Naive thymus-derived CD4-positive, alpha-beta T cell (primary cell): ENCODE data around the gene TMEM63C. TPM values are rescaled to one million over a fixed set of nuclear protein-coding genes. Genes with fewer than 3 reads are reported as not detected.

ENCODE experiments used
- ATAC-seq: fragments of 150-1000 bp; cut with Tn5 transposase; 2 replicates; pipeline ENCODE4 v1.10.0; 2021; ENCODE audit warnings: mild to moderate bottlenecking, moderate library complexity
- CTCF ChIA-PET: fragments of 350-600 bp; sonication (Branson Sonifier 250); formaldehyde crosslinking; loops from one replicate; lab custom pipeline; 2021; ENCODE audit warnings: antibody characterized with exemption; lab: Charles Lee
- POLR2A ChIA-PET: fragments of 350-600 bp; sonication (Branson Sonifier 250); formaldehyde crosslinking; loops from one replicate; lab custom pipeline; 2021; ENCODE audit warnings: antibody characterized with exemption, inconsistent platforms; lab: Charles Lee
- DNase-seq, 9 donors: peaks; one replicate each; pipeline versions ENCODE4 v3.0.0 to v3.0.0-alpha.2; 2020 to 2022; ENCODE audit warnings: mixed read lengths in 1 of 9
- H3K27ac ChIP-seq: one replicate; pipeline ENCODE4 v1.7.0; 2013; ENCODE audit warnings: mild to moderate bottlenecking, low read depth, low read length, moderate library complexity
- H3K27me3 ChIP-seq, 2 donors: one replicate each; pipeline ENCODE4 v1.7.0; 2013; ENCODE audit warnings: low read length in 2 of 2, mild to moderate bottlenecking in 2 of 2, moderate library complexity in 2 of 2; ENCODE audit not compliant: control insufficient read depth in 2 of 2, insufficient read depth in 2 of 2
- H3K36me3 ChIP-seq, 3 experiments: 1 replicate in 2 of 3; 2 replicates in 1 of 3; pipeline ENCODE4 v1.7.0; 2013; ENCODE audit warnings: low read length in 3 of 3, mild to moderate bottlenecking in 3 of 3, moderate library complexity in 1 of 3; ENCODE audit not compliant: insufficient read depth in 3 of 3, control insufficient read depth in 2 of 3
- H3K4me1 ChIP-seq, 2 donors: one replicate each; pipeline ENCODE4 v1.7.0; 2013; ENCODE audit warnings: low read length in 2 of 2, mild to moderate bottlenecking in 2 of 2, moderate library complexity in 1 of 2; ENCODE audit not compliant: control insufficient read depth in 2 of 2, insufficient read depth in 2 of 2
- H3K4me3 ChIP-seq: 2 replicates; pipeline ENCODE4 v1.7.0; 2013; ENCODE audit warnings: mild to moderate bottlenecking, low read length
- H3K9me3 ChIP-seq, 3 experiments: 1 replicate in 2 of 3; 2 replicates in 1 of 3; pipeline ENCODE4 v1.7.0; 2013; ENCODE audit warnings: low read length in 3 of 3; ENCODE audit not compliant: control insufficient read depth in 2 of 3
- H3K27ac Mint-ChIP-seq, 9 donors: one replicate each; pipeline ENCODE4 v1.8.0; 2020 to 2022; ENCODE audit warnings: mixed read lengths in 9 of 9, mild to moderate bottlenecking in 8 of 9, moderate library complexity in 5 of 9, inconsistent platforms in 2 of 9
- H3K27me3 Mint-ChIP-seq, 5 donors: one replicate each; pipeline ENCODE4 v1.8.0; 2021 to 2022; ENCODE audit warnings: mixed read lengths in 5 of 5, mild to moderate bottlenecking in 1 of 5
- H3K36me3 Mint-ChIP-seq, 5 donors: one replicate each; pipeline ENCODE4 v1.8.0; 2020 to 2022; ENCODE audit warnings: mixed read lengths in 5 of 5, mild to moderate bottlenecking in 3 of 5, inconsistent platforms in 1 of 5
- H3K4me1 Mint-ChIP-seq, 7 donors: one replicate each; pipeline ENCODE4 v1.8.0; 2020 to 2022; ENCODE audit warnings: mixed read lengths in 7 of 7, mild to moderate bottlenecking in 3 of 7, inconsistent platforms in 1 of 7
- H3K4me3 Mint-ChIP-seq, 10 donors: one replicate each; pipeline ENCODE4 v1.8.0; 2020 to 2022; ENCODE audit warnings: mild to moderate bottlenecking in 10 of 10, mixed read lengths in 10 of 10, moderate library complexity in 6 of 10, inconsistent platforms in 2 of 10
- H3K9me3 Mint-ChIP-seq, 11 donors: one replicate each; pipeline ENCODE4 v1.8.0; 2020 to 2022; ENCODE audit warnings: mixed read lengths in 11 of 11, mild to moderate bottlenecking in 4 of 11, inconsistent platforms in 1 of 11, moderate library complexity in 1 of 11
- intact Hi-C, 2 donors: fragments of 100-400 bp; cut with micrococcal nuclease; formaldehyde crosslinking; loops; one replicate each; pipeline ENCODE4 v1.15.1; 2023
- polyA plus RNA-seq, 2 donors: library from polyadenylated mRNA; unstranded; fragments of 300-500 nt; fragmentation: Illumina TruSeq; gene quantifications; one replicate each; pipeline ENCODE4 v1.2.3, GENCODE V29; 2021
- total RNA-seq, 6 experiments: library from RNA in 5 of 6; stranded (reverse) in 5 of 6; gene quantifications; 1 replicate in 5 of 6; 2 replicates in 1 of 6; pipeline ENCODE4 v1.2.3 and lab custom pipeline; 2021 to 2026

The TMEM63C gene
- total and polyA plus RNA-seq, 7 experiments from 2014 or later = 0.46 to 4.9 (median 0.80) TPM; not detected in 2

- no peaks in the 10 kb centered on the region for H3K27me3 ChIP-seq
- Mint-ChIP-seq H3K4me1 (no peaks in the 10 kb centered on the region), H3K27ac (no peak overlapping the region), H3K9me3 (no peaks in the 10 kb centered on the region), H3K27me3 (peaks cover 0 to 4% (median 0%) of the 10 kb centered on the region in 5 donors), H3K36me3 (no peaks in the 10 kb centered on the region), H3K4me3 (no peak overlapping the region)
- no peaks in the 10 kb centered on the region for H3K36me3 ChIP-seq
- no peaks in the 10 kb centered on the region for H3K4me1 ChIP-seq
- no peak for DNase-seq
- intact Hi-C loops = no loop called here
- H3K4me3 ChIP-seq = no peak overlapping the region
- POLR2A ChIA-PET = interaction anchor here (0.6 kb wide), 1 partner anchor 274 kb away, joined by 6 read pairs; no protein-coding TSS in a partner anchor
- H3K9me3 ChIP-seq = no peaks in the 10 kb centered on the region
- CTCF ChIA-PET = no interaction called here
- H3K27ac ChIP-seq = no peak overlapping the region
- ATAC-seq = no peak
Measured at GRCh38 chr14:77246784-77247183, 65.2 kb downstream of the TMEM63C start.

GRCh38 chr14:77248666-77249065, 67.1 kb downstream of the TMEM63C start:
- no peaks in the 10 kb centered on the region for H3K9me3 Mint-ChIP-seq
- H3K4me1 Mint-ChIP-seq = no peaks in the 10 kb centered on the region
- no peaks in the 10 kb centered on the region for H3K36me3 ChIP-seq
- H3K4me3 Mint-ChIP-seq = no peak overlapping the region
- H3K36me3 Mint-ChIP-seq = no peaks in the 10 kb centered on the region
- no peaks in the 10 kb centered on the region for H3K9me3 ChIP-seq
- H3K27me3 ChIP-seq = no peaks in the 10 kb centered on the region
- H3K27ac ChIP-seq = no peak overlapping the region
- POLR2A ChIA-PET = no interaction called here
- H3K4me3 ChIP-seq = no peak overlapping the region
- ATAC-seq = no peak
- H3K27ac Mint-ChIP-seq = no peak overlapping the region
- no peaks in the 10 kb centered on the region for H3K4me1 ChIP-seq
- DNase-seq = no peak
- intact Hi-C loops = no loop called here
- peaks cover 0 to 6% (median 0%) of the 10 kb centered on the region in 5 donors for H3K27me3 Mint-ChIP-seq
- CTCF ChIA-PET = no interaction called here

GRCh38 chr14:77249286-77249685, 67.7 kb downstream of the TMEM63C start:
- Mint-ChIP-seq H3K36me3 (no peaks in the 10 kb centered on the region), H3K4me1 (no peaks in the 10 kb centered on the region), H3K4me3 (no peak overlapping the region), H3K27ac (no peak overlapping the region), H3K27me3 (peaks cover 0 to 9% (median 0%) of the 10 kb centered on the region in 5 donors), H3K9me3 (no peaks in the 10 kb centered on the region)
- ChIA-PET CTCF (no interaction called here), POLR2A (no interaction called here)
- Histone ChIP-seq H3K4me3 (no peak overlapping the region), H3K4me1 (no peaks in the 10 kb centered on the region), H3K36me3 (no peaks in the 10 kb centered on the region), H3K9me3 (no peaks in the 10 kb centered on the region), H3K27ac (no peak overlapping the region), H3K27me3 (no peaks in the 10 kb centered on the region)
- no peak for ATAC-seq
- no peak for DNase-seq
- intact Hi-C loops = no loop called here

GRCh38 chr14:77250927-77251326, 69.3 kb downstream of the TMEM63C start:
- Mint-ChIP-seq H3K4me1 (no peaks in the 10 kb centered on the region), H3K27ac (no peak overlapping the region), H3K36me3 (no peaks in the 10 kb centered on the region), H3K9me3 (no peaks in the 10 kb centered on the region), H3K27me3 (peaks cover 0 to 9% (median 3%) of the 10 kb centered on the region in 5 donors), H3K4me3 (no peak overlapping the region)
- ChIA-PET CTCF (no interaction called here), POLR2A (no interaction called here)
- Histone ChIP-seq H3K36me3 (no peaks in the 10 kb centered on the region), H3K27me3 (no peaks in the 10 kb centered on the region), H3K4me3 (no peak overlapping the region), H3K9me3 (no peaks in the 10 kb centered on the region), H3K4me1 (no peaks in the 10 kb centered on the region), H3K27ac (no peak overlapping the region)
- no peak for DNase-seq
- no peak for ATAC-seq
- intact Hi-C loops = no loop called here

- H3K4me1 ChIP-seq = no peaks in the 10 kb centered on the region
- no peaks in the 10 kb centered on the region for H3K36me3 Mint-ChIP-seq
- no peak overlapping the region for H3K27ac ChIP-seq
- intact Hi-C loops = no loop called here
- no peak overlapping the region for H3K4me3 ChIP-seq
- no peaks in the 10 kb centered on the region for H3K9me3 Mint-ChIP-seq
- H3K27ac Mint-ChIP-seq = no peak overlapping the region
- DNase-seq (no peak), ATAC-seq (no peak)
- peaks cover 0 to 10% (median 0%) of the 10 kb centered on the region in 5 donors for H3K27me3 Mint-ChIP-seq
- no peak overlapping the region for H3K4me3 Mint-ChIP-seq
- ChIA-PET POLR2A (no interaction called here), CTCF (no interaction called here)
- no peaks in the 10 kb centered on the region for H3K36me3 ChIP-seq
- H3K9me3 ChIP-seq = no peaks in the 10 kb centered on the region
- H3K4me1 Mint-ChIP-seq = no peaks in the 10 kb centered on the region
- no peaks in the 10 kb centered on the region for H3K27me3 ChIP-seq
Measured at GRCh38 chr14:77251870-77252269, 70.3 kb downstream of the TMEM63C start.

GRCh38 chr14:77253333-77254190, 72.0 kb downstream of the TMEM63C start:
- no peak overlapping the region for H3K4me3 ChIP-seq
- DNase-seq (no peak), ATAC-seq (no peak)
- no peaks in the 10 kb centered on the region for H3K9me3 ChIP-seq
- intact Hi-C loops = no loop called here
- no peak overlapping the region for H3K27ac ChIP-seq
- CTCF ChIA-PET = interaction anchor here (0.6 kb wide), 1 partner anchor 13 kb away, joined by 3 read pairs; no protein-coding TSS in a partner anchor
- no peak overlapping the region for H3K4me3 Mint-ChIP-seq
- H3K27me3 Mint-ChIP-seq = peaks cover 0 to 10% (median 0%) of the 10 kb centered on the region in 5 donors
- H3K27ac Mint-ChIP-seq = no peak overlapping the region
- no peaks in the 10 kb centered on the region for H3K4me1 ChIP-seq
- no peaks in the 10 kb centered on the region for H3K36me3 ChIP-seq
- POLR2A ChIA-PET = no interaction called here
- no peaks in the 10 kb centered on the region for H3K27me3 ChIP-seq
- H3K4me1 Mint-ChIP-seq = no peaks in the 10 kb centered on the region
- no peaks in the 10 kb centered on the region for H3K9me3 Mint-ChIP-seq
- no peaks in the 10 kb centered on the region for H3K36me3 Mint-ChIP-seq

- no peak for DNase-seq
- Mint-ChIP-seq H3K36me3 (no peaks in the 10 kb centered on the region), H3K27ac (no peak overlapping the region), H3K4me1 (no peaks in the 10 kb centered on the region), H3K9me3 (no peaks in the 10 kb centered on the region), H3K4me3 (no peak overlapping the region), H3K27me3 (peaks cover 0 to 27% (median 7%) of the 10 kb centered on the region in 5 donors)
- Histone ChIP-seq H3K36me3 (no peaks in the 10 kb centered on the region), H3K27ac (no peak overlapping the region), H3K4me1 (no peaks in the 10 kb centered on the region), H3K27me3 (no peaks in the 10 kb centered on the region), H3K9me3 (no peaks in the 10 kb centered on the region), H3K4me3 (no peak overlapping the region)
- CTCF ChIA-PET = no interaction called here
- no peak for ATAC-seq
- intact Hi-C loops = no loop called here
- POLR2A ChIA-PET = no interaction called here
Measured at GRCh38 chr14:77256694-77257093, 75.1 kb downstream of the TMEM63C start.
